ENCODE results near the gene UBE2D4. TPM values are rescaled to one million over a fixed set of nuclear protein-coding genes. Genes with fewer than 3 reads are reported as not detected.
A peak's percentile ranks its signal among the peaks of the same experiment; 100 is the strongest.
"Not testable (repeated sequence)": the region's sequence is repeated elsewhere in the genome, so short reads cannot be mapped to it uniquely, and the experiment has no call there.

Gene UBE2D4
- total RNA-seq, 1 experiment from 2014 or later: 2.4 TPM

DNA sequence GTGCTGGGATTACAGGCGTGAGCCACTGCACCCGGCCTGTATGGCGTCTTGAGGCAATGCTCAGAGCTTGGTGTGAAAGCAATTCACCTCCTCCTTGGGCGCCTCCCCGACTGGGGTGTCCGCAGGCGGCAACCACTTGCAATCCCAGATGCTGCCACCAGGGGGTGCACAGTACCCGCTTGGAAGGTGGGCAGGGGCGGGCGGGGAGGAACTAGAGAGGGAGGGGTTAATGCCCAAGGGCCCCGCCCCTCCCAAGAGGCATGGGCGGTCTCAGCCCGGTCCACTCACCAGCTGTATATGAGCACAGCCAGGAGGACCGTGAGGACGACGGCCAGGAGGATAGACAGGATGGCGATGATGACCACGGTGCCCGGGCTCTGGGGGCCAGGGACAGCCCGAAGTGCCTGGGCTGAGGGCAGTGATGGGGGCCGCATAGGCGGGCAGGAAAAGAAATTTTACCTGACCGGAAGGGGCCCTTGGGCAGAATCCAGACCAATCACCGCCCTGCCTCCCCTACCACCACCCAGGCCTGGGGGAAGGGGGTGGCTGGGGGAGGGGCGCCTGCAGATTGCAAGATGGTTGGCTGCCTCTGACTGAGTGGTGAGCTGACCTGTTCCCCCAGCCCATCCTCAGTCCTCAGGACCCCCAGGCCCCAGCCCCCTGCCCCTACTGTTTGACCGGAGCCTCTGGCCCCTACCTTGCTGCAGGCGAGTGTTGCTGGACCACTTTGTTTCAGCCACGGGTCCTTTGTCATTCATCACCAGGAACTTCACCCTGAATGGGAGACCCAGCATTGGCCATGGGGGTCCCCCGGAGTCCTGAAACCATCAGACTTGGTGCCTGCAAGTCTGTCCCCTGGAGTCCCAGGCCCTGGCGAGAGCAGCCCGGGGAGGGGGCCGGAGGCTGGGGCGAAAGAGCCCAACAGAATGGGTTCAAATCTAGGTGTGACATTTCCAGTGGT is 59.9 kb downstream of the UBE2D4 start:
- POLR2A ChIA-PET; H3K27ac Mint-ChIP-seq; H3K9me3 Mint-ChIP-seq; H3K27me3 Mint-ChIP-seq (ENCODE audit: low read depth); H3K36me3 Mint-ChIP-seq; H3K4me1 Mint-ChIP-seq; CTCF ChIA-PET: not testable (repeated sequence)
- peak overlapping the region; percentile 68 for H3K4me3 Mint-ChIP-seq
- DNase-seq (ENCODE audit: low spot score): peak; percentile 93
- peak; percentile 59 for TF ChIP-seq SP1 (CRISPR knock-in tag; conservative IDR thresholded peaks at IDR 0.05)
- TF ChIP-seq, protein P1, sequence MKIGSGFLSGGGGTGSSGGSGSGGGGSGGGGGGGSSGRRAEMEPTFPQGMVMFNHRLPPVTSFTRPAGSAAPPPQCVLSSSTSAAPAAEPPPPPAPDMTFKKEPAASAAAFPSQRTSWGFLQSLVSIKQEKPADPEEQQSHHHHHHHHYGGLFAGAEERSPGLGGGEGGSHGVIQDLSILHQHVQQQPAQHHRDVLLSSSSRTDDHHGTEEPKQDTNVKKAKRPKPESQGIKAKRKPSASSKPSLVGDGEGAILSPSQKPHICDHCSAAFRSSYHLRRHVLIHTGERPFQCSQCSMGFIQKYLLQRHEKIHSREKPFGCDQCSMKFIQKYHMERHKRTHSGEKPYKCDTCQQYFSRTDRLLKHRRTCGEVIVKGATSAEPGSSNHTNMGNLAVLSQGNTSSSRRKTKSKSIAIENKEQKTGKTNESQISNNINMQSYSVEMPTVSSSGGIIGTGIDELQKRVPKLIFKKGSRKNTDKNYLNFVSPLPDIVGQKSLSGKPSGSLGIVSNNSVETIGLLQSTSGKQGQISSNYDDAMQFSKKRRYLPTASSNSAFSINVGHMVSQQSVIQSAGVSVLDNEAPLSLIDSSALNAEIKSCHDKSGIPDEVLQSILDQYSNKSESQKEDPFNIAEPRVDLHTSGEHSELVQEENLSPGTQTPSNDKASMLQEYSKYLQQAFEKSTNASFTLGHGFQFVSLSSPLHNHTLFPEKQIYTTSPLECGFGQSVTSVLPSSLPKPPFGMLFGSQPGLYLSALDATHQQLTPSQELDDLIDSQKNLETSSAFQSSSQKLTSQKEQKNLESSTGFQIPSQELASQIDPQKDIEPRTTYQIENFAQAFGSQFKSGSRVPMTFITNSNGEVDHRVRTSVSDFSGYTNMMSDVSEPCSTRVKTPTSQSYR (CRISPR knock-in tag; IDR thresholded peaks at IDR 0.05): 0 out of 2 replicates have a peak, but pooled peaks have one; percentile 14
- TF ChIP-seq, protein P2, sequence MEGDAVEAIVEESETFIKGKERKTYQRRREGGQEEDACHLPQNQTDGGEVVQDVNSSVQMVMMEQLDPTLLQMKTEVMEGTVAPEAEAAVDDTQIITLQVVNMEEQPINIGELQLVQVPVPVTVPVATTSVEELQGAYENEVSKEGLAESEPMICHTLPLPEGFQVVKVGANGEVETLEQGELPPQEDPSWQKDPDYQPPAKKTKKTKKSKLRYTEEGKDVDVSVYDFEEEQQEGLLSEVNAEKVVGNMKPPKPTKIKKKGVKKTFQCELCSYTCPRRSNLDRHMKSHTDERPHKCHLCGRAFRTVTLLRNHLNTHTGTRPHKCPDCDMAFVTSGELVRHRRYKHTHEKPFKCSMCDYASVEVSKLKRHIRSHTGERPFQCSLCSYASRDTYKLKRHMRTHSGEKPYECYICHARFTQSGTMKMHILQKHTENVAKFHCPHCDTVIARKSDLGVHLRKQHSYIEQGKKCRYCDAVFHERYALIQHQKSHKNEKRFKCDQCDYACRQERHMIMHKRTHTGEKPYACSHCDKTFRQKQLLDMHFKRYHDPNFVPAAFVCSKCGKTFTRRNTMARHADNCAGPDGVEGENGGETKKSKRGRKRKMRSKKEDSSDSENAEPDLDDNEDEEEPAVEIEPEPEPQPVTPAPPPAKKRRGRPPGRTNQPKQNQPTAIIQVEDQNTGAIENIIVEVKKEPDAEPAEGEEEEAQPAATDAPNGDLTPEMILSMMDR (IDR thresholded peaks at IDR 0.05): peak; percentile 86
- TF ChIP-seq ZNF263 (CRISPR knock-in tag; IDR thresholded peaks at IDR 0.05; ENCODE audit: low read depth): peak; percentile 46; the same call in 1 of the 2 replicates
- ATAC-seq: peak; percentile 92

GRCh38 chr7:43987476-43987875 is 61.2 kb downstream of the UBE2D4 start:
- H3K4me3 Mint-ChIP-seq; H3K4me1 Mint-ChIP-seq; H3K27ac Mint-ChIP-seq; H3K9me3 Mint-ChIP-seq; ATAC-seq; DNase-seq (ENCODE audit: low spot score); H3K27me3 Mint-ChIP-seq (ENCODE audit: low read depth); H3K36me3 Mint-ChIP-seq; POLR2A ChIA-PET: not testable (repeated sequence)
- CTCF ChIA-PET: interaction anchor here (0.7 kb wide), 1 partner anchor 548 kb away, joined by 6 read pairs; no protein-coding TSS in a partner anchor

DNA sequence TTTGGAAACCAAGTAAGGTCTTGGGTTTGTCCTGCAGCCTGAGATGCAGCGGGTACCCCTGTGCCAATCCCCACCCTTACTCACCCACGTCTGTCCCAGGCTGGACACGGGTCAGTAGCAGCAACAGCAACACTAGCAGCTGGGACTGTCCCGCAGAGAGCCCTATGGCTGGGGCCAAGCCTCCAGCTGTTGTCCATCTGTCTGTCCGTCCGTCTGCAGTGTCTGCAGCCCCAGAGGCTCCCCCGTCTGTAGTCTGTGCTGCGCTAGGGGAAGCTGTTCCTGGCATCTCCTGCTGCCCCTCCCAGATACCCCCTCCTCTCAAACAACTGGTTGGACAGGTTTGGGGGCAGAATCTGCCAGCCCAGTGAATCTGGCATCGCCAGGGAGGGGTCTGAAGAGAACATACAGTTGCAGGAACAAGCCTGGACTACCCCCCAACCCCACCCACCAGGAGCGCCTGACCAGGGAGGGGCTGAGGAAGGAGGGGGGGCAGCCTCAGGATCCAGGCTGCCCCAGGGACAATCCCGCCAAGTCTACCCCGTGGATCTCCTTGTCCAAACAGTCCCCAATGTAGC is 63.9 kb downstream of the UBE2D4 start:
- H3K4me1 Mint-ChIP-seq; H3K9me3 Mint-ChIP-seq; H3K4me3 Mint-ChIP-seq; H3K27ac Mint-ChIP-seq; DNase-seq (ENCODE audit: low spot score); H3K27me3 Mint-ChIP-seq (ENCODE audit: low read depth); POLR2A ChIA-PET; ATAC-seq; H3K36me3 Mint-ChIP-seq; CTCF ChIA-PET: not testable (repeated sequence)

DNA sequence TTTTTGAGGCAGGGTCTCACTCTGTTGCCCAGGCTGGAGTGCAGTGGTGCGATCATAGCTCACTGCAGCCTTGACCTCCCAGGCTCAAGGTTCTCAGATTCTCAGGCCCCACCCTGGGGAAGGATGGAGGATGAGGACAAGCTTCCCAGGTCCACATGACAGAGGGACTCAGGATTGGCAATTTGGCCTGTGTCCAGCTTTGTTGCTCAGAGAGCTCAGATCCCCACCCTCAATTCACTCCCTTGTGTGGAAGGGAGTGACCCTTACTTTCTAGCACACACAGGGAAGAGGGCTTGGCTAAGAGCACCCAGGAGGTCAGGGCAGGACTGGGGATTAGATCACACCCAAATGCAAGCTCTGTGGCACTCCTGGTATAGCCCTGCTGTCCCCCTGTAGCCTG is 64.6 kb downstream of the UBE2D4 start:
- H3K27ac Mint-ChIP-seq; CTCF ChIA-PET; H3K4me1 Mint-ChIP-seq; H3K9me3 Mint-ChIP-seq; H3K4me3 Mint-ChIP-seq; DNase-seq (ENCODE audit: low spot score); H3K36me3 Mint-ChIP-seq; H3K27me3 Mint-ChIP-seq (ENCODE audit: low read depth); POLR2A ChIA-PET; ATAC-seq: not testable (repeated sequence)

DNA sequence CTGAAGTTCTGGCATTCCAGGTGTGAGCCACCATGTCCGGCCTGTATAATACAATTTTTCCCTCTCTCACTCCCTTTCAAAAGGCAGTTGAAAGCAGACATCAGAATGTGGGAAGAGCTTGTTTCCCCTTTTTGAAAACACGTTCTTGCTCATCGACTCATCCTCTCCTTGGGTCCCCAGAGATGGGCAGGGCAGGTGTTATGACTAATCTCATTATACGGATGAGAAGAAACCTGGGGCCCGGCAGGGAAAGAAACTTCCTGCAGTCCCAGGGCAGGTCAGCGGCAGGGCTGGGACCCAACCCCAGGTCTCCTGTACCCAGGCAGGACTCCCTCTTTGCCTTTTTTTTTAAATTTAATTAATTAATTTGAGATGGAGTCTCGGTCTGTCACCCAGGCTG is 66.7 kb downstream of the UBE2D4 start:
- H3K27me3 Mint-ChIP-seq (ENCODE audit: low read depth); H3K4me1 Mint-ChIP-seq; H3K36me3 Mint-ChIP-seq; POLR2A ChIA-PET; H3K9me3 Mint-ChIP-seq; H3K27ac Mint-ChIP-seq; H3K4me3 Mint-ChIP-seq; ATAC-seq; CTCF ChIA-PET; DNase-seq (ENCODE audit: low spot score): not testable (repeated sequence)

DNA sequence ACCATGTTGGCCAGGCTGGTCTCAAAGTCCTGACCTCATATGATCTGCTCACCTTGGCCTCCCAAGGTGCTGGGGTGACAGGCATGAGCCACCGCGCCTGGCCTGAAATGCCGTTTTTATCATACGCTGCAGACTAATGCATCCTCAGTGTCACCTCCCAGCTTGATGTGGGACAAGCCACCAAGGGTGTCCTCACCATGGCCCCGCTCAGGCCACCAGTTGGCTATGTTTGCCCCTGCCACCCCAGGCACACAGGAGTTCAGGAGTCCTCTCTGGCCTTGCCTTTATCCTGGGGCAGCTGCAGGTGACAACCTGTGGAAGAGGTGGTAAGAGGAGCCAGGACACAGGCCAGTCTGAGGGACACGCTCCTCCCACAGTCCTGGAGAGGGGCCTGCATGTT is 68.4 kb downstream of the UBE2D4 start:
- CTCF ChIA-PET; H3K4me3 Mint-ChIP-seq; DNase-seq (ENCODE audit: low spot score); POLR2A ChIA-PET; H3K27me3 Mint-ChIP-seq (ENCODE audit: low read depth); ATAC-seq; H3K36me3 Mint-ChIP-seq; H3K27ac Mint-ChIP-seq; H3K9me3 Mint-ChIP-seq; H3K4me1 Mint-ChIP-seq: not testable (repeated sequence)

GRCh38 chr7:43997532-43997931 is 71.3 kb downstream of the UBE2D4 start, which contains the start of gene SPDYE1:
Gene SPDYE1, plus strand, starts transcription at chr7:43997897. Its CDS starts 2,053 bp downstream, at chr7:43999950.
- DNase-seq (ENCODE audit: low spot score); H3K4me3 Mint-ChIP-seq; H3K9me3 Mint-ChIP-seq; H3K27me3 Mint-ChIP-seq (ENCODE audit: low read depth); POLR2A ChIA-PET; H3K27ac Mint-ChIP-seq; H3K4me1 Mint-ChIP-seq; H3K36me3 Mint-ChIP-seq; CTCF ChIA-PET; ATAC-seq: not testable (repeated sequence)
